ENCODE data around the gene CCDC184. TPM values are rescaled to one million over a fixed set of nuclear protein-coding genes. Genes with fewer than 3 reads are reported as not detected.

Gene CCDC184
- total and polyA plus RNA-seq, 4 donors: 15.3 to 121 (median 68.4) TPM

- no peaks in the 10 kb centered on the region for H3K36me3 ChIP-seq (ENCODE audit: control insufficient read depth, insufficient read depth, low read length)
- H3K4me3 ChIP-seq (ENCODE audit: low read depth, low read length): peak overlapping the region; percentile 79
- H3K27me3 ChIP-seq (ENCODE audit: control insufficient read depth, insufficient read depth, low read length): no peaks in the 10 kb centered on the region
- peaks cover 39% of the 10 kb centered on the region for H3K4me1 ChIP-seq (ENCODE audit: control insufficient read depth, insufficient read depth, low read length)
- peak overlapping the region; percentile 90 for H3K27ac ChIP-seq (ENCODE audit: low read depth, low read length)
- H3K9me3 ChIP-seq (ENCODE audit: control insufficient read depth, insufficient read depth, low read length): no peaks in the 10 kb centered on the region
- peak in 2 of 6 donors; percentile 83 to 95 for DNase-seq (ENCODE audit: low read depth in 4 of 6, low spot score in 6 of 6)
- WGBS (ENCODE audit: insufficient coverage): 25% methylated on average over 7 of the region's 10 CpGs
Observed at GRCh38 chr12:48185181-48185919, 1.9 kb downstream of the CCDC184 start.

GRCh38 chr12:48187916-48188695 lies 4.7 kb downstream of the CCDC184 start:
- no peak overlapping the region for H3K4me3 ChIP-seq (ENCODE audit: low read depth, low read length)

GRCh38 chr12:48189331-48190125 lies 6.1 kb downstream of the CCDC184 start:
- no peak overlapping the region for H3K4me3 ChIP-seq (ENCODE audit: low read depth, low read length)
- DNase-seq (ENCODE audit: low read depth in 4 of 6, low spot score in 6 of 6): peak in 4 of 6 donors; percentile 75 to 96 (median 86)

More at GRCh38 chr12:48187916-48188695, 4.7 kb downstream of the CCDC184 start:
- Histone ChIP-seq H3K4me1 (ENCODE audit: control insufficient read depth, insufficient read depth, low read length) (peaks cover 34% of the 10 kb centered on the region), H3K36me3 (ENCODE audit: control insufficient read depth, insufficient read depth, low read length) (no peaks in the 10 kb centered on the region), H3K27me3 (ENCODE audit: control insufficient read depth, insufficient read depth, low read length) (no peaks in the 10 kb centered on the region), H3K27ac (ENCODE audit: low read depth, low read length) (peak overlapping the region; percentile 47), H3K9me3 (ENCODE audit: control insufficient read depth, insufficient read depth, low read length) (no peaks in the 10 kb centered on the region)
- 74% methylated on average over 7 of the region's 10 CpGs for whole genome bisulfite sequencing (ENCODE audit: insufficient coverage)
- no peak for DNase-seq (ENCODE audit: low read depth in 4 of 6, low spot score in 6 of 6)

GRCh38 chr12:48191096-48191495 lies 7.7 kb downstream of the CCDC184 start:
- no peaks in the 10 kb centered on the region for H3K27me3 ChIP-seq (ENCODE audit: control insufficient read depth, insufficient read depth, low read length)
- H3K4me3 ChIP-seq (ENCODE audit: low read depth, low read length): no peak overlapping the region
- no peaks in the 10 kb centered on the region for H3K36me3 ChIP-seq (ENCODE audit: control insufficient read depth, insufficient read depth, low read length)
- H3K9me3 ChIP-seq (ENCODE audit: control insufficient read depth, insufficient read depth, low read length): no peaks in the 10 kb centered on the region
- H3K4me1 ChIP-seq (ENCODE audit: control insufficient read depth, insufficient read depth, low read length): peaks cover 11% of the 10 kb centered on the region
- no peak overlapping the region for H3K27ac ChIP-seq (ENCODE audit: low read depth, low read length)
- no peak for DNase-seq (ENCODE audit: low read depth in 4 of 6, low spot score in 6 of 6)

More at GRCh38 chr12:48189331-48190125, 6.1 kb downstream of the CCDC184 start:
- peaks cover 24% of the 10 kb centered on the region for H3K4me1 ChIP-seq (ENCODE audit: control insufficient read depth, insufficient read depth, low read length)
- WGBS (ENCODE audit: insufficient coverage): 13% methylated on average over 2 of the region's 6 CpGs
- no peaks in the 10 kb centered on the region for H3K27me3 ChIP-seq (ENCODE audit: control insufficient read depth, insufficient read depth, low read length)
- H3K9me3 ChIP-seq (ENCODE audit: control insufficient read depth, insufficient read depth, low read length): no peaks in the 10 kb centered on the region
- no peaks in the 10 kb centered on the region for H3K36me3 ChIP-seq (ENCODE audit: control insufficient read depth, insufficient read depth, low read length)
- H3K27ac ChIP-seq (ENCODE audit: low read depth, low read length): no peak overlapping the region

- Histone ChIP-seq H3K27ac (ENCODE audit: low read depth, low read length) (peak overlapping the region; percentile 82), H3K27me3 (ENCODE audit: control insufficient read depth, insufficient read depth, low read length) (no peaks in the 10 kb centered on the region), H3K9me3 (ENCODE audit: control insufficient read depth, insufficient read depth, low read length) (no peaks in the 10 kb centered on the region), H3K4me3 (ENCODE audit: low read depth, low read length) (no peak overlapping the region), H3K4me1 (ENCODE audit: control insufficient read depth, insufficient read depth, low read length) (peaks cover 10% of the 10 kb centered on the region), H3K36me3 (ENCODE audit: control insufficient read depth, insufficient read depth, low read length) (no peaks in the 10 kb centered on the region)
- DNase-seq (ENCODE audit: low read depth in 4 of 6, low spot score in 6 of 6): no peak
- no CpG with 5 or more reads among the region's 1 CpG for WGBS (ENCODE audit: insufficient coverage)
Observed at GRCh38 chr12:48192861-48193260, 9.4 kb downstream of the CCDC184 start.

- 45% methylated on average over 2 of the region's 2 CpGs for WGBS (ENCODE audit: insufficient coverage)
- Histone ChIP-seq H3K27ac (ENCODE audit: low read depth, low read length) (peak overlapping the region; percentile 82), H3K4me1 (ENCODE audit: control insufficient read depth, insufficient read depth, low read length) (peaks cover 14% of the 10 kb centered on the region), H3K9me3 (ENCODE audit: control insufficient read depth, insufficient read depth, low read length) (no peaks in the 10 kb centered on the region), H3K36me3 (ENCODE audit: control insufficient read depth, insufficient read depth, low read length) (no peaks in the 10 kb centered on the region), H3K27me3 (ENCODE audit: control insufficient read depth, insufficient read depth, low read length) (no peaks in the 10 kb centered on the region), H3K4me3 (ENCODE audit: low read depth, low read length) (no peak overlapping the region)
- no peak for DNase-seq (ENCODE audit: low read depth in 4 of 6, low spot score in 6 of 6)
Observed at GRCh38 chr12:48193623-48194022, 10.2 kb downstream of the CCDC184 start.

GRCh38 chr12:48194799-48195201 lies 11.4 kb downstream of the CCDC184 start:
- Histone ChIP-seq H3K4me1 (ENCODE audit: control insufficient read depth, insufficient read depth, low read length) (peaks cover 19% of the 10 kb centered on the region), H3K9me3 (ENCODE audit: control insufficient read depth, insufficient read depth, low read length) (no peaks in the 10 kb centered on the region), H3K36me3 (ENCODE audit: control insufficient read depth, insufficient read depth, low read length) (no peaks in the 10 kb centered on the region), H3K27me3 (ENCODE audit: control insufficient read depth, insufficient read depth, low read length) (no peaks in the 10 kb centered on the region), H3K4me3 (ENCODE audit: low read depth, low read length) (no peak overlapping the region), H3K27ac (ENCODE audit: low read depth, low read length) (peak overlapping the region; percentile 38)
- DNase-seq (ENCODE audit: low read depth in 4 of 6, low spot score in 6 of 6): no peak
- 75% methylated on average over 1 of the region's 1 CpG for WGBS (ENCODE audit: insufficient coverage)

- H3K27ac ChIP-seq (ENCODE audit: low read depth, low read length): peak overlapping the region; percentile 99
- H3K4me1 ChIP-seq (ENCODE audit: control insufficient read depth, insufficient read depth, low read length): peaks cover 16% of the 10 kb centered on the region
- H3K36me3 ChIP-seq (ENCODE audit: control insufficient read depth, insufficient read depth, low read length): no peaks in the 10 kb centered on the region
- peak in 2 of 6 donors; percentile 74 to 89 for DNase-seq (ENCODE audit: low read depth in 4 of 6, low spot score in 6 of 6)
- WGBS (ENCODE audit: insufficient coverage): 0% methylated on average over 9 of the region's 10 CpGs
- H3K27me3 ChIP-seq (ENCODE audit: control insufficient read depth, insufficient read depth, low read length): no peaks in the 10 kb centered on the region
- H3K4me3 ChIP-seq (ENCODE audit: low read depth, low read length): peak overlapping the region; percentile 93
- H3K9me3 ChIP-seq (ENCODE audit: control insufficient read depth, insufficient read depth, low read length): no peaks in the 10 kb centered on the region
Observed at GRCh38 chr12:48197549-48197970, 14.1 kb downstream of the CCDC184 start.

DNA sequence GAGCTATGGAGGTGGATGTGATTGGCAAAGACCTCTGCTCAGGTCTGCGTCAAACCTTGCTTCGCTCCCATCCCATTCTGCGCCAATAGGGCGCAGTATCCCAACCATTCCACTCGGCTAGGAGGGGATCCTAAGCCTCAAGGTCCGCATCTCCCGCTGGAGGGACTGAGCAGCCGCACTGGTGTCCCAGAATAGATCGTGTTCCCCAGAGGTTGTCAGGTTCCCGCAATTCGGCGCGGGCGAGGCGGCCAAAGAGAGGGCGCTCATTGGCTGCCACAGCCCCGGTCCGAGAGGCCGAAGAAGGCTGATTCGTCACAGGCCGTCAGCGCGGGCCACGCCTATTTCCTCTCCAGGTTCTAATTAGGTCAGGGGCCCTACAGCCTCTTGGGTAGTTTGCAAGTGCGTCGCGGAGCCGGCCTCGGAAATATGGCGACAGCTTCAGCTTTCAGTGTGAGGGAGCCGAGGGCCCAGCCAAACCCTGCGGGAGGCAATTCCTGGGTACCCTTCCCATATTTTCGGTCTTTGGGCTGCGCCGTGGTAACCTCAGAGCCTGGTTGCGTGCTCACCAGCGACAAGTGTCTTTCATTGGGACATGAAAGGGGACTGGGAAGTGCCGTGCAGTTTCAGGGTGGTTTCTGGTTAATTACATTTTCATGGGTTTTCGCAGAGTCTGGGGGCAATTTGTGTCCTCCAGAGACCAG lies 14.7 kb downstream of the CCDC184 start:
- H3K27ac ChIP-seq (ENCODE audit: low read depth, low read length): peak overlapping the region; percentile 99
- H3K9me3 ChIP-seq (ENCODE audit: control insufficient read depth, insufficient read depth, low read length): no peaks in the 10 kb centered on the region
- H3K36me3 ChIP-seq (ENCODE audit: control insufficient read depth, insufficient read depth, low read length): no peaks in the 10 kb centered on the region
- DNase-seq (ENCODE audit: low read depth in 4 of 6, low spot score in 6 of 6): peak; percentile 85 to 98 (median 88)
- WGBS (ENCODE audit: insufficient coverage): under 1% methylated on average over 39 of the region's 39 CpGs
- peak overlapping the region; percentile 93 for H3K4me3 ChIP-seq (ENCODE audit: low read depth, low read length)
- H3K4me1 ChIP-seq (ENCODE audit: control insufficient read depth, insufficient read depth, low read length): peaks cover 16% of the 10 kb centered on the region
- H3K27me3 ChIP-seq (ENCODE audit: control insufficient read depth, insufficient read depth, low read length): no peaks in the 10 kb centered on the region
